Epithelial cell of esophagus (primary cell): ENCODE measurements around the gene TM7SF2.
A peak's percentile ranks its signal among the peaks of the same experiment; 100 is the strongest.

Experiments used
- DNase-seq: peaks from one replicate; pipeline ENCODE4 v3.0.0; 2010; ENCODE audit warnings: low read depth
- H3K4me3 ChIP-seq: 2 replicates; pipeline ENCODE4 v1.5.1; 2011; ENCODE audit warnings: mild to moderate bottlenecking, low read length, control low read depth
- CTCF ChIP-seq: IDR thresholded peaks from 2 replicates; pipeline ENCODE4 v1.5.1; 2011; ENCODE audit warnings: low read depth, mild to moderate bottlenecking, low read length, control low read depth, inconsistent platforms; ENCODE audit not compliant: insufficient read depth; ENCODE audit errors: missing control alignments

Gene TM7SF2

GRCh38 chr11:65131895-65132237 is 20.2 kb downstream of the TM7SF2 start:
- no peak overlapping the region for H3K4me3 ChIP-seq
- no peak for DNase-seq
- TF ChIP-seq CTCF, result no peak

DNA sequence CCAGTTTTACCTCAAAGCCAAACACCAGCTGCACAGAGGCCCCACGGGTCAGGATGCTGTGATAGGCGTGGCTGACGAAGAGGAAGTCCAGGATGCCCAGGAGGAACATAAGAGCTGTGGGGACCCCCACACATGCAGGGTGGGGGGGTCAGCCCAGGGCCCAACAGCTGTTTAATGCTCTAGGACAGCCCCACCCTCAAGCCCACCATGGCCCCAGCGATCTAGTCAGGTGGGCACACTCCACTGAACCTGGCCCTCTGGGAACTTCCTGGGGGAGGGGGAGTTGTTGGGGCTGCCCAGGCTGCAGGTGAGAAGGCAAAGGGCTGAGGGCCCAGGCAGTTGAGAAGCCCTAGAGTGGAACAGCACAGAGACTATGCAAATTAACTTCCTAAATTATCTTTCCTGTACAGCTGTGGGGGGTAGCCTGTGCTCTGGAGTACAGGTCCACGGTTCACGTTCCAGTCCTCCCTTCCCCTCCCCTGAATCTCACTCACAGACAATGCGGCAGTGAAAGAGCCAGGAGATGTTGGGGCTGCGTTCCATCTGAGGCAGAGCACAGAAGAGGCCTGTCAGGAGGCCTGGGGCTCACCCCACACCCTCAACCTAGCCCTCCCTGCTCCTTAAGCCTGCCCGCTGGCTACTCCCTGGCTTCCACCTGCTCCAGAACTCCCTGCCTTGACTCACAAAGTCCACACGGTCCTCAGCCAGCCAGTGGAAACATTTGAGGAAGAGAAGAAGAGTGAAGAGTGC is 20.7 kb downstream of the TM7SF2 start:
- no peak for DNase-seq
- TF ChIP-seq CTCF, result no peak
- H3K4me3 ChIP-seq, result no peak overlapping the region

GRCh38 chr11:65132988-65133700 is 21.5 kb downstream of the TM7SF2 start:
- no peak for TF ChIP-seq CTCF
- peak; percentile 78 for DNase-seq
- H3K4me3 ChIP-seq, result peak overlapping the region; percentile 60

GRCh38 chr11:65133724-65134123 is 22.1 kb downstream of the TM7SF2 start:
- TF ChIP-seq CTCF, result no peak
- H3K4me3 ChIP-seq, result peak overlapping the region; percentile 60
- no peak for DNase-seq

- peak within 1 kb of the TSS; percentile 60 for H3K4me3 ChIP-seq
- DNase-seq, result peak; percentile 89
- no peak for TF ChIP-seq CTCF
These were observed 22.7 kb downstream of the TM7SF2 start, which contains the start of gene SYVN1 for GRCh38 chr11:65134240-65134951. TSS of gene SYVN1 (minus strand) at chr11:65134519. CDS start at chr11:65133601, 918 bp downstream.

DNA sequence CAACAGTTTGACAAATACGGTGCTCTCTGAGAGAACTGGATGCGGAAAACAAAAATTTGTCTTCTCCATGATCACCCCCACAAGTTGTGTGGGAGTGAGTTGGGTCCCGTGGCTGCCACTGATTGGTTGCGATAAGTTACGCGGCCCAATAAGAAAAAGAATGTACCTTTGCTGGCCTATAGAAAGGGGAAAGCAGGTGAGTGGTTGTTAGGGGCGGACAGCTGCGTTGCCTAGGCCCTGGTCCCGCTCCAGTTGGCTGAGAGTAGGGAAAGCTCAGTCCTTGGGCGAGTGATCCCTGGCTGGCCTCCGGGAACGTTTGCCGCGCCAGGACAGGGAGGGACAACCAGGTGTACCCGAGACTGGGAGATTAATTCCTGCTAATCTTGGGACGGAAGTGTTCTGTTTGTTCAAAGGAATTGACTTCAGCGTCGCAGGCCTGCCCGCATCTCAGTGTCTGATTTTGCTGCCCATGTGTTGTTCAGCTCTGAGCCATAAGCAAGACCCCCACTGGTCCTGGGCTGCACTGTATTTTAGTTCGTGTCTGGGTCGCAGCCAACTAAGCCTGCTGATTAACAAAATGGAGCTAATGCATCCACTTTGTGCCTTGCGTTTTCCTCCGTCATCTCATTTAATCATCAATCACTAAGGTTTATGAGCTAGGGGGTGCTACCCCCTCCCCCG is 23.4 kb downstream of the TM7SF2 start:
- peak; percentile 98 for DNase-seq
- no peak for TF ChIP-seq CTCF
- H3K4me3 ChIP-seq, result peak overlapping the region; percentile 60
